Measurements from ENCODE around the gene WDR44. TPM values are rescaled to one million over a fixed set of nuclear protein-coding genes. Genes with fewer than 3 reads are reported as not detected.

Gene WDR44
- total RNA-seq, 1 donor from 2014 or later: 19.0 TPM

GRCh38 chrX:118432799-118433198 lies 86.9 kb downstream of the WDR44 start:
- FAIRE-seq: no peak
- TF ChIP-seq CTCF (IDR thresholded peaks at IDR 0.05; ENCODE audit: insufficient read depth, low read depth, low read length): no peak
- no peak for TF ChIP-seq EZH2 (IDR thresholded peaks at IDR 0.05; ENCODE audit: insufficient read depth, low read length)
- Mint-ChIP-seq H3K27ac (ENCODE audit: unreplicated experiment) (no peak overlapping the region), H3K9me3 (ENCODE audit: unreplicated experiment) (no peaks in the 10 kb centered on the region), H3K4me3 (ENCODE audit: unreplicated experiment) (no peak overlapping the region), H3K27me3 (ENCODE audit: low read depth, unreplicated experiment) (no peaks in the 10 kb centered on the region), H3K36me3 (ENCODE audit: low read depth, unreplicated experiment) (peaks cover 7% of the 10 kb centered on the region), H3K4me1 (ENCODE audit: low read depth, unreplicated experiment) (no peaks in the 10 kb centered on the region)
- Histone ChIP-seq H3K79me2 (ENCODE audit: insufficient read depth, low read length) (no peaks in the 10 kb centered on the region), H3K9ac (ENCODE audit: low read length) (no peak overlapping the region), H3K27me3 (ENCODE audit: insufficient read depth, low read length) (no peaks in the 10 kb centered on the region), H3K27ac (ENCODE audit: low read depth, low read length) (no peak overlapping the region), H3K9me3 (ENCODE audit: insufficient read depth, low read depth, low read length) (no peaks in the 10 kb centered on the region), H3K4me3 (ENCODE audit: insufficient read depth, low read depth, low read length) (no peak overlapping the region), H3K4me2 (ENCODE audit: low read length) (no peak overlapping the region), H3K4me1 (ENCODE audit: insufficient read depth, low read length) (no peaks in the 10 kb centered on the region), H2AFZ (ENCODE audit: low read depth, low read length) (no peak overlapping the region), H4K20me1 (ENCODE audit: insufficient read depth, low read length) (no peaks in the 10 kb centered on the region), H3K36me3 (ENCODE audit: insufficient read depth, low read length) (peaks cover 19% of the 10 kb centered on the region)
- no peak for DNase-seq (ENCODE audit: low read depth)

- H3K36me3 Mint-ChIP-seq (ENCODE audit: low read depth, unreplicated experiment): peaks cover 4% of the 10 kb centered on the region
- FAIRE-seq: no peak
- no peak overlapping the region for H3K27ac ChIP-seq (ENCODE audit: low read depth, low read length)
Observed at GRCh38 chrX:118437283-118437682, 91.4 kb downstream of the WDR44 start.

More at GRCh38 chrX:118437283-118437682, 91.4 kb downstream of the WDR44 start:
- Histone ChIP-seq H2AFZ (ENCODE audit: low read depth, low read length) (no peak overlapping the region), H3K4me3 (ENCODE audit: insufficient read depth, low read depth, low read length) (no peak overlapping the region), H3K9ac (ENCODE audit: low read length) (no peak overlapping the region), H4K20me1 (ENCODE audit: insufficient read depth, low read length) (no peaks in the 10 kb centered on the region), H3K27me3 (ENCODE audit: insufficient read depth, low read length) (no peaks in the 10 kb centered on the region), H3K9me3 (ENCODE audit: insufficient read depth, low read depth, low read length) (no peaks in the 10 kb centered on the region), H3K36me3 (ENCODE audit: insufficient read depth, low read length) (peaks cover 20% of the 10 kb centered on the region), H3K4me2 (ENCODE audit: low read length) (no peak overlapping the region), H3K4me1 (ENCODE audit: insufficient read depth, low read length) (no peaks in the 10 kb centered on the region), H3K79me2 (ENCODE audit: insufficient read depth, low read length) (no peaks in the 10 kb centered on the region)
- DNase-seq (ENCODE audit: low read depth): no peak
- no peaks in the 10 kb centered on the region for H3K4me1 Mint-ChIP-seq (ENCODE audit: low read depth, unreplicated experiment)
- no peaks in the 10 kb centered on the region for H3K9me3 Mint-ChIP-seq (ENCODE audit: unreplicated experiment)
- no peaks in the 10 kb centered on the region for H3K27me3 Mint-ChIP-seq (ENCODE audit: low read depth, unreplicated experiment)
- TF ChIP-seq EZH2 (IDR thresholded peaks at IDR 0.05; ENCODE audit: insufficient read depth, low read length) (no peak), CTCF (IDR thresholded peaks at IDR 0.05; ENCODE audit: insufficient read depth, low read depth, low read length) (no peak)
- no peak overlapping the region for H3K27ac Mint-ChIP-seq (ENCODE audit: unreplicated experiment)
- H3K4me3 Mint-ChIP-seq (ENCODE audit: unreplicated experiment): no peak overlapping the region
